Left ventricle myocardium superior (tissue), 1 donor: ENCODE measurements around the gene PCDHGB7. TPM values are rescaled to one million over a fixed set of nuclear protein-coding genes. Genes with fewer than 3 reads are reported as not detected.
"Not testable (repeated sequence)": the region's sequence is repeated elsewhere in the genome, so short reads cannot be mapped to it uniquely, and the experiment has no call there.

ENCODE experiments used
- ATAC-seq: fragments of 200-7000 bp; cut with Tn5 transposase; one replicate; pipeline ENCODE4 v1.9.1; 2020; ENCODE audit warnings: mild to moderate bottlenecking, moderate library complexity
- DNase-seq: peaks from one replicate; pipeline ENCODE4 v3.0.0-alpha.2; 2020
- intact Hi-C: fragments of 100-400 bp; cut with micrococcal nuclease; formaldehyde crosslinking; loops from one replicate; pipeline ENCODE4 v1.11.0; 2022
- total RNA-seq: library from RNA; stranded (reverse); fragmentation: NEBNext Ultra II Directional; extraction: Animal tissue kit (Norgen Biotek cat#: 25700); gene quantifications from one replicate; pipeline ENCODE4 v1.2.1, GENCODE V29; 2021
- donor health status: DM: no; HTN: yes; CAD: no; lungs with severe emphysema.

Gene PCDHGB7
- total RNA-seq, 1 donor from 2014 or later: 8.8 TPM

GRCh38 chr5:141419074-141419880, 1.8 kb downstream of the PCDHGB7 start:
- intact Hi-C loops: loop anchor here (10.0 kb wide), 2 partner anchors 56 to 106 kb away; partner anchors contain the start of gene PCDHGC3
- DNase-seq: no peak
- ATAC-seq: no peak

- intact Hi-C loops: no loop called here
- ATAC-seq: peak; percentile 49
- no peak for DNase-seq
Measured at GRCh38 chr5:141420855-141421488, 3.5 kb downstream of the PCDHGB7 start, which contains the start of gene PCDHGA11. TSS of gene PCDHGA11 (plus strand) at chr5:141421051. CDS start at chr5:141421228, 177 bp downstream.

GRCh38 chr5:141421489-141421855, 4.0 kb downstream of the PCDHGB7 start:
- intact Hi-C loops: no loop called here
- DNase-seq (no peak), ATAC-seq (no peak)

GRCh38 chr5:141422742-141423291, 5.3 kb downstream of the PCDHGB7 start:
- DNase-seq (no peak), ATAC-seq (no peak)
- intact Hi-C loops: no loop called here

GRCh38 chr5:141427783-141428426, 10.4 kb downstream of the PCDHGB7 start:
- intact Hi-C loops: no loop called here
- DNase-seq: no peak
- no peak for ATAC-seq

GRCh38 chr5:141430332-141431113, 13.0 kb downstream of the PCDHGB7 start, which contains the start of gene PCDHGA12:
TSS of gene PCDHGA12 (plus strand) at chr5:141430507. CDS start at chr5:141430760, 253 bp downstream.
- intact Hi-C loops: no loop called here
- DNase-seq (peak; percentile 65), ATAC-seq (peak; percentile 93)

GRCh38 chr5:141431286-141431685, 13.8 kb downstream of the PCDHGB7 start:
- intact Hi-C loops: no loop called here
- DNase-seq (no peak), ATAC-seq (peak; percentile 40)

GRCh38 chr5:141432308-141432707, 14.8 kb downstream of the PCDHGB7 start:
- ATAC-seq, DNase-seq, intact Hi-C loops: not testable (repeated sequence)

GRCh38 chr5:141432726-141433125, 15.2 kb downstream of the PCDHGB7 start:
- ATAC-seq, intact Hi-C loops, DNase-seq: not testable (repeated sequence)

- intact Hi-C loops: no loop called here
- DNase-seq: no peak
- no peak for ATAC-seq
Measured at GRCh38 chr5:141434006-141434405, 16.5 kb downstream of the PCDHGB7 start.

- intact Hi-C loops: no loop called here
- no peak for ATAC-seq
- DNase-seq: no peak
Measured at GRCh38 chr5:141437221-141437620, 19.7 kb downstream of the PCDHGB7 start.

GRCh38 chr5:141439411-141440141, 22.1 kb downstream of the PCDHGB7 start:
- intact Hi-C loops: no loop called here
- ATAC-seq (peak; percentile 63), DNase-seq (no peak)

- intact Hi-C loops: no loop called here
Measured at GRCh38 chr5:141440341-141440740, 22.9 kb downstream of the PCDHGB7 start.

GRCh38 chr5:141441571-141442170, 24.2 kb downstream of the PCDHGB7 start:
- peak; percentile 92 for ATAC-seq
- intact Hi-C loops: no loop called here
- peak; percentile 80 for DNase-seq

More at GRCh38 chr5:141440341-141440740, 22.9 kb downstream of the PCDHGB7 start:
- ATAC-seq (no peak), DNase-seq (no peak)

GRCh38 chr5:141465351-141465750, 47.9 kb downstream of the PCDHGB7 start:
- ATAC-seq (no peak), DNase-seq (no peak)
- intact Hi-C loops: no loop called here
